ENCODE data around the gene SUFU.

Gene SUFU

DNA sequence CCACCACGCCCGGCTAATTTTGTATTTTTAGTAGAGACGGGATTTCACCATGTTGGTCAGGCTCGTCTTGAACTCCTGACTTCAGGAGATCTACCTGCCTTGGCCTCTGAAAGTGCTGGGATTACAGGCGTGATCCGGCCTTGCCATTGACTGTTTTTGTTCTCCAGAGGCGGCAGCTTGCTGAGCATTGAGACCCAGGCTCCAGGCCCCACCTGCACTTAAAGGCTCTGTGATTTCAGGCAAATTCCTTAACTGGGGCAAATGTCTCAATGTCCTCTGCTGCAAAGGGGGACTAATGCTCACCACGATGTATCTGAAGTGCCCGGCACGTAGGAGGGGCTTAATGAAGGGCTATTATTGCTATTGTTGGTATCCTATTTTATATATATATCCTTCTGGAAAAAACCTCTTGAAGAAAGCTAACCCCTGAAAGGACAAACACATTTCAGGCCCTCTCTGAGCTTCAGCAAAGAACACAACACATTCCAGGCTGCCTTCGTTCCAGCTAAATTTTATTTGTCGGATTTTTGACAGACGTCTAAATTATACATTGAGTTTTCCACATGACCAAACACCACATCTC, 169.6 kb downstream of the SUFU start:
- H3K4me3 ChIP-seq (ENCODE audit: low read depth, low read length) = no peak overlapping the region
- TF ChIP-seq, protein P1, sequence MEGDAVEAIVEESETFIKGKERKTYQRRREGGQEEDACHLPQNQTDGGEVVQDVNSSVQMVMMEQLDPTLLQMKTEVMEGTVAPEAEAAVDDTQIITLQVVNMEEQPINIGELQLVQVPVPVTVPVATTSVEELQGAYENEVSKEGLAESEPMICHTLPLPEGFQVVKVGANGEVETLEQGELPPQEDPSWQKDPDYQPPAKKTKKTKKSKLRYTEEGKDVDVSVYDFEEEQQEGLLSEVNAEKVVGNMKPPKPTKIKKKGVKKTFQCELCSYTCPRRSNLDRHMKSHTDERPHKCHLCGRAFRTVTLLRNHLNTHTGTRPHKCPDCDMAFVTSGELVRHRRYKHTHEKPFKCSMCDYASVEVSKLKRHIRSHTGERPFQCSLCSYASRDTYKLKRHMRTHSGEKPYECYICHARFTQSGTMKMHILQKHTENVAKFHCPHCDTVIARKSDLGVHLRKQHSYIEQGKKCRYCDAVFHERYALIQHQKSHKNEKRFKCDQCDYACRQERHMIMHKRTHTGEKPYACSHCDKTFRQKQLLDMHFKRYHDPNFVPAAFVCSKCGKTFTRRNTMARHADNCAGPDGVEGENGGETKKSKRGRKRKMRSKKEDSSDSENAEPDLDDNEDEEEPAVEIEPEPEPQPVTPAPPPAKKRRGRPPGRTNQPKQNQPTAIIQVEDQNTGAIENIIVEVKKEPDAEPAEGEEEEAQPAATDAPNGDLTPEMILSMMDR (IDR thresholded peaks at IDR 0.05; ENCODE audit: borderline replicate concordance, insufficient read depth, low read depth, low read length) = no peak

DNA sequence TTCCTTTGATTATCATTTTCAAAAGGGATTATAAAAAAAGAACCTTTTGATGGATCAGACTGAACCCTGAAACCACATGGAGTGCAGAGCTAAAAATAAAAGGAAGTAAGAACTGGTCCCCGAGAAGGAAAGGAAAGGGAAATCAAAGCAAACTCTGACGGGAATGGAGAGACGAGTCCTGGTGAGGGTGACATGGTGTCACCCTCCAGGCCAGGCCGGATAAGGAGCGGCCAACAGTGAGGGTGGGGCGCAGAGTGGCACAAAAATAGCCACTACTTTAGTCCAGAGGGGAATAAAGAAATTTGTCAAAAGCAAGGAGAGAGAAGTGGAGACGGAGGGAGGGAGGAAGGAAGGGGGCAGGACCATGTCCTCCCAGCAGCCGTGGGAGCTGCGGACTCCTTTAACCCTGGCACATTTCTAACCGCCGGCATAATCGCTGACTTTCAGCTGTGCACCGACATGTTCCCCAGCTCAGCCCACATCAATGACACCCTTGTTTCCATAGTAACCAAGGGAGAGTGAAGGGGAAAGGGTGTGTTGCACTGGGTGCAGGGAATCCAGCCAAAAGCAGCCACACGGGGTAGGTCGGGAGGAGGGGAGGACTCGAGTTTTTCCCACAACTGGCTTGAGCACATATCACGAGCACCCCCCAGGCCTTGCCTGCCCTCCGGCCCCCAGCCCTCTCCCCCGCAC, 170.2 kb downstream of the SUFU start:
- TF ChIP-seq, protein P1 (IDR thresholded peaks at IDR 0.05; ENCODE audit: borderline replicate concordance, insufficient read depth, low read depth, low read length) = no peak
- H3K4me3 ChIP-seq (ENCODE audit: low read depth, low read length) = no peak overlapping the region

DNA sequence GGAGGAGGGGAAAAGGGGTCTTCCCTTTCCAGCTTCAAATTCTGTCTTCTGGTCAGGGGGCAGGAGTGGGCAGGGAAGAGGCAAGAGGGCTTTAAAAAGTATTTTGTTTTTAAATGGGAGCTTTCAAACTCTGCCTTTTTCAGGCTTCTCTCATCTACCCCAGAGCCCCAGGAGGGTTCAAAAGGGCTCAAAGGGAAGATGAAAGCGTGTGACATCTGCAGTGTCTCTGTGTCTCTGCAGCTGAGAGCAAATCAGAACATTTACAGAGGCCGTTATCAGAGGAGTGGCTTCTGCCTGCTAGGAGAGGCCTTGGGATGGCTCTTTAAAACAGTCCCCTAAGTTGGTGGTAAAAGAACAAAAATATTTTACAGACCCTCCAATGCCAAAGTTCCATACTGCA, 170.8 kb downstream of the SUFU start:
- TF ChIP-seq, protein P1 (IDR thresholded peaks at IDR 0.05; ENCODE audit: borderline replicate concordance, insufficient read depth, low read depth, low read length) = no peak
- H3K4me3 ChIP-seq (ENCODE audit: low read depth, low read length) = no peak overlapping the region

DNA sequence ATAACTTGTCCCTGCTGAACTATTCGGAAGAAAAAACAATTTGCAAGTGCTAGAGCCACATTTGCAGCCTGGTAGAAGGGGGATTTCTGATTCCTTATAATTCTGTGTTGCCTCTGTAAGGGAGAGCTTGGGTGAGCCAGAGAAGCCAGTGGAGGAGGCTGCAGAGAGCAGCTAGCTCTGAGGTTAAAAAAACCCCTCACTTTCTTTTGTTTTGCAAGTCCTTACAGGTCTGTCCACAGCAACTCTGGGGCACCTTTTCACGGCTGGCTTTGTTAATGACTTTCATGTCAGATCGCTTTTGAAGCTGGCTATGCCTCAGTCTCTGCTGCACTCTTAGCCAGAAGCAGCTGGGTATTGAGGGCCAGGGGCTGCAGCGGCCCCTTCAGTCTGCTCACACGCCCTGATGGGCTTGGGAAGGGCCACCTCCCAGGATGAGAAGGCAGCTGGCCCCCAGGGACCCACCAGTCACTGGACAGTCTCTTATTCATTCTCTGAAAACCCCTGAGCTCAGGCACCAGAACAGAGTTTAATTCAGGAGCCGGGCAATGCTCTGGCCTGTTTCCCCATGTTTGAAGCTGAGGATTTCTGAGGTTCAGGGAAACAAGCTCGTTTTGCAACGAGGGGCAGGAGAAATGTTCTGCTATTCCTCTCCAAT, 171.4 kb downstream of the SUFU start:
- no peak overlapping the region for H3K4me3 ChIP-seq (ENCODE audit: low read depth, low read length)
- TF ChIP-seq, protein P1 (IDR thresholded peaks at IDR 0.05; ENCODE audit: borderline replicate concordance, insufficient read depth, low read depth, low read length) = no peak

DNA sequence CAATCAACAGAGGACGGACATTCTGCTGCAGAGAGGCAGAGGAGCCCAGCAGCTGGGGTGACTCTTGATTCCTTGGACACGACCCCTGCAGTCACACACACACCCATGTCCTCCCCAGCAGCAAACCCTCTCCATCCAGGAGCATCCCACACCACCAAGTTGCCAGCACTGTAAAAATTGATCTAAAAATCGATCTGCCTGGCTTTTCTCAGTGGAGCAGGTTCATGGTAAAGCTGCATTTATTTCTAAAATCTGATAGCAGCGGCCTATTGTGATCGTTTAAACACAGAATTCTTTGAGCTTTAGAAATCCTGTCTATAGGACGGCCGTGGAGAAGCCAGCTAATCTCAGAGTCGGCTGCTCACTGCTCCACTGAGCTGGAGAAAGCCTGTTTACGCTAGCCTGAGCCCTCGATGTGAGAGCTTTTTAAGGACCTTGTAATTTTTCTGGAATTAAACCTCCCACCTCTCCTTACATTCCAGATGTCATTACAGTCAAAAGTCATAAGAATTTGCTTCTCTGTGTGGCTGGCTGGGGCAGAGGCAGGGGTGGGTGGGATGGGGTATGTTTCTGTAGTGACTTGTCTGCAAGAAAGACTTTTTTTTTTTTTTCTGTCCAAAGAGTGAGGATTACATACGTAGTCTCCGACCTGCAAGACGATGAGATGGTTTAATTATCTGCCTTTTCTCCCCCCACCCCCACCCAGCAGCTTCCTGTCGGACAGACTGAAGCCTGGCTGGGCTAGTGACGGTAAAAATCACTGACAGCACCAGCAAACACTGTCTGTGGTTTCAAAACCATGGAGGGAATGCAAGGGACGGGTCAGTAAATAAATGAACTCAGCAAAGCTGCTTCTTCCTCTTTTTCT, 172.1 kb downstream of the SUFU start:
- TF ChIP-seq, protein P1 (IDR thresholded peaks at IDR 0.05; ENCODE audit: borderline replicate concordance, insufficient read depth, low read depth, low read length) = no peak
- H3K4me3 ChIP-seq (ENCODE audit: low read depth, low read length) = no peak overlapping the region

GRCh38 chr10:102676534-102677315, 173.0 kb downstream of the SUFU start:
- TF ChIP-seq, protein P1 (IDR thresholded peaks at IDR 0.05; ENCODE audit: borderline replicate concordance, insufficient read depth, low read depth, low read length) = no peak
- H3K4me3 ChIP-seq (ENCODE audit: low read depth, low read length) = no peak overlapping the region
